Measurements from ENCODE around the gene TICAM2. TPM values are rescaled to one million over a fixed set of nuclear protein-coding genes. Genes with fewer than 3 reads are reported as not detected.

Gene TICAM2
- total and polyA plus RNA-seq, 10 of the 15 experiments (the other 5 are each of a cell fraction or from before 2014, with no cell fraction given), result 0.14 to 7.0 (median 2.9) TPM

DNA sequence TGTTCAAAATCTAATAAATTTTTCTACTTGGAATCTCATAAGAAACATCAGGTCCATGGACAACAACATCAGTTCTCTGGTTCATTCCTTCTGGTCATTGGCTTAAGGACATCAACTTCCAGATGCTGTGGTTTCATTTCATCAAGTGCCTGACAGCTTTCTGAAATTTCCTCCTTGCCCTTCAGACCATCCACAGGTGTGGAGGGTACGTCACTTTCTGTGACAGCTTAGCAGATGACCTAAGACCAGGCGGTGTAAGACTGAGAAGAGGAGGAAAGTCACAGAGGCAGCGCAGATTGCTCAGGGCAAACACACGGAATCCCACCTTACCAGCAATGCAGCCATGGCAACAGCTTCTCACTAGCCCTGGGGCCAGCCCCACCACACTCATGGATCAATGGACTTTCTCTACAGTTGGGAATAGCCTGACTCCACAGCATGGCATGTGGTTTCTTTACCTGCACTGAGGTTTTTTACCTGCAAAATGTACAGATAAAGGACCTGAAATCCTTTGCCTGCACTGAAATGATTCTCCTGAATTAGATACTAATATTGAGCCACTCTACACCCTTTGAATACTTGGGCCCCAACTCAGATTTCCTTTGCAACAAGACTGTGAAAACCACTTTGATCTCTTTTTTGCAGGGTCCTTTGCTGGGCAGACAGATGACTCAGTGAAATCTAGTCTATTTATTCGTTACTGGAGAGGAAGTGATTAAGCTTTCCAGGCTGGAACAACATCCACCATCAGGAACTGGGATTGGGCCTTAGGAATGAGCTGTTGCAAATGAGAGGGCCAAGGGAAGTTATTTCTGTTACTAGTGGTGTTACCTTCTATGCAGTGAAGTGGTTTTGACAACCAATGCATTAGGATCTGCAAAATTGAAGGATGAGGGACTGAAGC is 26.9 kb downstream of the TICAM2 start:
- DNase-seq (ENCODE audit: low read depth, low spot score) (no peak), ATAC-seq (peak; percentile 19), FAIRE-seq (no peak)
- Histone ChIP-seq H3K9ac (ENCODE audit: control insufficient read depth, insufficient read depth, low read length) (no peak overlapping the region), H3K4me3 (no peak overlapping the region), H3K36me3 (ENCODE audit: control insufficient read depth in 2 of 2, insufficient read depth in 2 of 2, low read length in 1 of 2) (0 out of 4 replicates have a peak, but pooled peaks cover 0 to under 1% of the 10 kb centered on the region in 2 experiments), H3K9me3 (replicated peaks; ENCODE audit: control insufficient read depth, insufficient read depth, low read length) (peaks cover 8% of the 10 kb centered on the region; the same call in 2 of the 3 replicates), H4K20me1 (ENCODE audit: control insufficient read depth, insufficient read depth) (no peaks in the 10 kb centered on the region), H3K27ac (ENCODE audit: control insufficient read depth, insufficient read depth) (peak overlapping the region; percentile 29; the same call in 1 of the 2 replicates), H3K4me1 (ENCODE audit: control insufficient read depth, insufficient read depth, low read length) (peaks cover 37% of the 10 kb centered on the region), H2AFZ (ENCODE audit: control insufficient read depth, low read depth, low read length) (no peak overlapping the region), H3K4me2 (ENCODE audit: control insufficient read depth, insufficient read depth) (peak overlapping the region; percentile 38), H3K79me2 (ENCODE audit: control insufficient read depth, insufficient read depth, low read length) (no peaks in the 10 kb centered on the region), H3K27me3 (replicated peaks in 1 of 2; ENCODE audit: control insufficient read depth in 2 of 2, insufficient read depth in 2 of 2, low read length in 1 of 2) (no peaks in the 10 kb centered on the region)
- WGBS (ENCODE audit: insufficient coverage, insufficient replicate concordance, low lambda C conversion rate, missing lambda C conversion rate), result 50% methylated on average over 5 of the region's 5 CpGs
- BruUV-seq (replicated peaks), result no TSS peak
- CTCF ChIA-PET, result interaction anchor here (0.8 to 8.3 kb wide), 29 partner anchors 7 to 493 kb away, joined by 3 to 81 read pairs (median 5); partner anchors contain the start of gene FEM1C
- intact Hi-C loops (cut with micrococcal nuclease; ENCODE audit: unreplicated experiment) (loop anchor here (2.0 kb wide), 1 partner anchor 31 kb away; the partner anchor contains the start of gene FEM1C), in situ Hi-C loops (cut with MboI) (loop anchor here (25.0 kb wide), 1 partner anchor 1138 kb away; no protein-coding TSS in a partner anchor)
- RAD21 ChIA-PET (ENCODE audit: unreplicated experiment), result interaction anchor here (0.5 to 7.7 kb wide), 34 partner anchors 10 to 502 kb away, joined by 3 to 66 read pairs (median 5); partner anchors contain the start of genes FEM1C and TMED7
- SMC1A ChIA-PET (ENCODE audit: uncharacterized antibody, unreplicated experiment), result interaction anchor here (1.0 to 11.4 kb wide), 29 partner anchors 10 to 266 kb away, joined by 3 to 156 read pairs (median 6); partner anchors contain the start of genes FEM1C, TICAM2 and TMED7
- POLR2A ChIA-PET, result interaction anchor here (0.6 to 1.9 kb wide), 10 partner anchors 25 to 266 kb away, joined by 3 to 8 read pairs (median 4); partner anchors contain the start of genes FEM1C and TICAM2
- TF ChIP-seq TCF3 (IDR thresholded peaks at IDR 0.05; ENCODE audit: borderline replicate concordance, insufficient read depth, low read depth, low read length), result peak; percentile 61; the same call in 1 of the 2 replicates
- TF ChIP-seq CREM (IDR thresholded peaks at IDR 0.05; ENCODE audit: low read depth), result peak; percentile 81
- peak; percentile 52; the same call in 1 of the 2 replicates for TF ChIP-seq RUNX3 (IDR thresholded peaks at IDR 0.05; ENCODE audit: low read length)
- peak; percentile 86 for TF ChIP-seq CREB1 (IDR thresholded peaks at IDR 0.05; ENCODE audit: low read depth)
- TF ChIP-seq HDAC2 (IDR thresholded peaks at IDR 0.05), result no peak

Data from GM12878 (cell line).